ENCODE data around the gene ACTN2. TPM values are rescaled to one million over a fixed set of nuclear protein-coding genes. Genes with fewer than 3 reads are reported as not detected.

Gene ACTN2
- 0.07 TPM for polyA plus RNA-seq (2013, experiment 1 of 2)
- 0.03 TPM for polyA plus RNA-seq (2013, experiment 2 of 2)

GRCh38 chr1:236685917-236686814 lies at the start of gene ACTN2:
Gene ACTN2, plus strand, starts transcription at chr1:236686499. Its CDS starts 175 bp downstream, at chr1:236686674.
- Histone ChIP-seq H3K79me1 (replicated peaks; ENCODE audit: low read length, poor library complexity, severe bottlenecking) (no peaks in the 10 kb centered on the region), H2BK15ac (ENCODE audit: low read depth, poor library complexity, severe bottlenecking) (no peak within 1 kb of the TSS), H2BK12ac (ENCODE audit: low read length in 2 of 2) (peak within 1 kb of the TSS in 1 of 2 experiments; percentile 49), H4K91ac (ENCODE audit: low read length) (no peak within 1 kb of the TSS), H3K14ac (ENCODE audit: low read length in 2 of 2) (peak within 1 kb of the TSS in 1 of 2 experiments; percentile 62), H3K27ac (ENCODE audit: low read length, poor library complexity, severe bottlenecking) (no peak within 1 kb of the TSS), H3K18ac (ENCODE audit: low read depth in 1 of 2, low read length in 2 of 2) (peak within 1 kb of the TSS in 1 of 2 experiments; percentile 64), H2BK120ac (ENCODE audit: low read depth, low read length) (no peak within 1 kb of the TSS), H3K4me3 (ENCODE audit: insufficient read depth in 1 of 2, low read depth in 1 of 2, low read length in 2 of 2) (peak within 1 kb of the TSS; percentile 51 to 65), H4K8ac (ENCODE audit: low read length) (peak within 1 kb of the TSS; percentile 75), H2AFZ (ENCODE audit: low read depth, low read length) (peak within 1 kb of the TSS; percentile 83), H3K4me2 (ENCODE audit: low read length, poor library complexity, severe bottlenecking) (peak within 1 kb of the TSS; percentile 72), H2AK5ac (ENCODE audit: low read length, severe bottlenecking) (no peak within 1 kb of the TSS), H3K27me3 (ENCODE audit: control insufficient read depth in 1 of 2, insufficient read depth in 1 of 2, low read length in 2 of 2) (peaks cover 32 to 41% of the 10 kb centered on the region in 2 experiments), H3K4ac (ENCODE audit: low read depth in 1 of 2, low read length in 2 of 2) (no peak within 1 kb of the TSS), H3K9me3 (ENCODE audit: control insufficient read depth, low read length) (no peaks in the 10 kb centered on the region), H3K4me1 (ENCODE audit: control insufficient read depth, insufficient read depth, low read depth, low read length) (peaks cover 9% of the 10 kb centered on the region), H3K9ac (ENCODE audit: low read length) (peak within 1 kb of the TSS; percentile 15), H3K36me3 (ENCODE audit: control insufficient read depth in 1 of 2, insufficient read depth in 2 of 2, low read depth in 1 of 2, low read length in 2 of 2) (no peaks in the 10 kb centered on the region), H2BK5ac (ENCODE audit: low read depth, low read length, poor library complexity, severe bottlenecking) (no peak within 1 kb of the TSS), H3K23ac (ENCODE audit: low read length in 2 of 2) (no peak within 1 kb of the TSS)
- 9% methylated on average over 60 of the region's 93 CpGs for WGBS
- DNase-seq, result peak; percentile 5

GRCh38 chr1:236638945-236639344 lies 47.4 kb upstream of the ACTN2 start:
- Histone ChIP-seq H2BK12ac (ENCODE audit: low read length in 2 of 2) (no peak overlapping the region), H2BK15ac (ENCODE audit: low read depth, poor library complexity, severe bottlenecking) (no peak overlapping the region), H3K14ac (ENCODE audit: low read length in 2 of 2) (no peak overlapping the region), H3K27ac (ENCODE audit: low read length, poor library complexity, severe bottlenecking) (no peak overlapping the region), H3K9ac (ENCODE audit: low read length) (no peak overlapping the region), H3K9me3 (ENCODE audit: control insufficient read depth, low read length) (no peaks in the 10 kb centered on the region), H2BK120ac (ENCODE audit: low read depth, low read length) (no peak overlapping the region), H3K27me3 (ENCODE audit: control insufficient read depth in 1 of 2, insufficient read depth in 1 of 2, low read length in 2 of 2) (no peaks in the 10 kb centered on the region), H3K4me1 (ENCODE audit: control insufficient read depth, insufficient read depth, low read depth, low read length) (no peaks in the 10 kb centered on the region), H4K8ac (ENCODE audit: low read length) (no peak overlapping the region), H2AK5ac (ENCODE audit: low read length, severe bottlenecking) (no peak overlapping the region), H3K4me3 (ENCODE audit: insufficient read depth in 1 of 2, low read depth in 1 of 2, low read length in 2 of 2) (no peak overlapping the region), H3K36me3 (ENCODE audit: control insufficient read depth in 1 of 2, insufficient read depth in 2 of 2, low read depth in 1 of 2, low read length in 2 of 2) (no peaks in the 10 kb centered on the region), H4K91ac (ENCODE audit: low read length) (no peak overlapping the region), H3K4me2 (ENCODE audit: low read length, poor library complexity, severe bottlenecking) (no peak overlapping the region), H3K23ac (ENCODE audit: low read length in 2 of 2) (no peak overlapping the region), H3K79me1 (replicated peaks; ENCODE audit: low read length, poor library complexity, severe bottlenecking) (no peaks in the 10 kb centered on the region), H3K4ac (ENCODE audit: low read depth in 1 of 2, low read length in 2 of 2) (no peak overlapping the region), H3K18ac (ENCODE audit: low read depth in 1 of 2, low read length in 2 of 2) (no peak overlapping the region), H2BK5ac (ENCODE audit: low read depth, low read length, poor library complexity, severe bottlenecking) (no peak overlapping the region), H2AFZ (ENCODE audit: low read depth, low read length) (no peak overlapping the region)
- WGBS, result 91% methylated on average over 13 of the region's 13 CpGs
- DNase-seq, result no peak

GRCh38 chr1:236639686-236640085 lies 46.6 kb upstream of the ACTN2 start:
- no peak overlapping the region for H3K27ac ChIP-seq (ENCODE audit: low read length, poor library complexity, severe bottlenecking)
- WGBS, result 86% methylated on average over 2 of the region's 4 CpGs
- H3K36me3 ChIP-seq (ENCODE audit: control insufficient read depth in 1 of 2, insufficient read depth in 2 of 2, low read depth in 1 of 2, low read length in 2 of 2), result no peaks in the 10 kb centered on the region
- no peak overlapping the region for H2AFZ ChIP-seq (ENCODE audit: low read depth, low read length)
- no peak overlapping the region for H3K23ac ChIP-seq (ENCODE audit: low read length in 2 of 2)
- H3K4me2 ChIP-seq (ENCODE audit: low read length, poor library complexity, severe bottlenecking), result no peak overlapping the region
- no peak overlapping the region for H4K91ac ChIP-seq (ENCODE audit: low read length)
- H3K27me3 ChIP-seq (ENCODE audit: control insufficient read depth in 1 of 2, insufficient read depth in 1 of 2, low read length in 2 of 2), result no peaks in the 10 kb centered on the region
- no peak overlapping the region for H3K4me3 ChIP-seq (ENCODE audit: insufficient read depth in 1 of 2, low read depth in 1 of 2, low read length in 2 of 2)
- no peak overlapping the region for H2AK5ac ChIP-seq (ENCODE audit: low read length, severe bottlenecking)
- no peaks in the 10 kb centered on the region for H3K9me3 ChIP-seq (ENCODE audit: control insufficient read depth, low read length)
- H3K9ac ChIP-seq (ENCODE audit: low read length), result no peak overlapping the region
- H2BK5ac ChIP-seq (ENCODE audit: low read depth, low read length, poor library complexity, severe bottlenecking), result no peak overlapping the region
- no peak overlapping the region for H4K8ac ChIP-seq (ENCODE audit: low read length)
- no peak overlapping the region for H2BK120ac ChIP-seq (ENCODE audit: low read depth, low read length)
- H3K79me1 ChIP-seq (replicated peaks; ENCODE audit: low read length, poor library complexity, severe bottlenecking), result no peaks in the 10 kb centered on the region
- H2BK15ac ChIP-seq (ENCODE audit: low read depth, poor library complexity, severe bottlenecking), result no peak overlapping the region
- H3K4ac ChIP-seq (ENCODE audit: low read depth in 1 of 2, low read length in 2 of 2), result no peak overlapping the region
- H2BK12ac ChIP-seq (ENCODE audit: low read length in 2 of 2), result no peak overlapping the region
- H3K18ac ChIP-seq (ENCODE audit: low read depth in 1 of 2, low read length in 2 of 2), result no peak overlapping the region
- DNase-seq, result no peak
- no peak overlapping the region for H3K14ac ChIP-seq (ENCODE audit: low read length in 2 of 2)
- H3K4me1 ChIP-seq (ENCODE audit: control insufficient read depth, insufficient read depth, low read depth, low read length), result no peaks in the 10 kb centered on the region

GRCh38 chr1:236642763-236643162 lies 43.5 kb upstream of the ACTN2 start:
- Histone ChIP-seq H3K23ac (ENCODE audit: low read length in 2 of 2) (no peak overlapping the region), H3K18ac (ENCODE audit: low read depth in 1 of 2, low read length in 2 of 2) (no peak overlapping the region), H3K27me3 (ENCODE audit: control insufficient read depth in 1 of 2, insufficient read depth in 1 of 2, low read length in 2 of 2) (no peaks in the 10 kb centered on the region), H2BK12ac (ENCODE audit: low read length in 2 of 2) (no peak overlapping the region), H3K4me3 (ENCODE audit: insufficient read depth in 1 of 2, low read depth in 1 of 2, low read length in 2 of 2) (no peak overlapping the region), H3K36me3 (ENCODE audit: control insufficient read depth in 1 of 2, insufficient read depth in 2 of 2, low read depth in 1 of 2, low read length in 2 of 2) (no peaks in the 10 kb centered on the region), H3K27ac (ENCODE audit: low read length, poor library complexity, severe bottlenecking) (no peak overlapping the region), H2BK5ac (ENCODE audit: low read depth, low read length, poor library complexity, severe bottlenecking) (no peak overlapping the region), H2AK5ac (ENCODE audit: low read length, severe bottlenecking) (no peak overlapping the region), H3K4ac (ENCODE audit: low read depth in 1 of 2, low read length in 2 of 2) (no peak overlapping the region), H3K79me1 (replicated peaks; ENCODE audit: low read length, poor library complexity, severe bottlenecking) (no peaks in the 10 kb centered on the region), H3K9ac (ENCODE audit: low read length) (no peak overlapping the region), H3K4me1 (ENCODE audit: control insufficient read depth, insufficient read depth, low read depth, low read length) (no peaks in the 10 kb centered on the region), H2AFZ (ENCODE audit: low read depth, low read length) (no peak overlapping the region), H2BK15ac (ENCODE audit: low read depth, poor library complexity, severe bottlenecking) (no peak overlapping the region), H4K91ac (ENCODE audit: low read length) (no peak overlapping the region), H3K9me3 (ENCODE audit: control insufficient read depth, low read length) (no peaks in the 10 kb centered on the region), H3K14ac (ENCODE audit: low read length in 2 of 2) (no peak overlapping the region), H2BK120ac (ENCODE audit: low read depth, low read length) (no peak overlapping the region), H4K8ac (ENCODE audit: low read length) (no peak overlapping the region), H3K4me2 (ENCODE audit: low read length, poor library complexity, severe bottlenecking) (no peak overlapping the region)
- DNase-seq, result no peak
- WGBS, result 89% methylated on average over 4 of the region's 4 CpGs

All from mesenchymal stem cell (in vitro differentiated cells and primary cell).